ENCODE results near the gene FOXP3. TPM values are rescaled to one million over a fixed set of nuclear protein-coding genes. Genes with fewer than 3 reads are reported as not detected.

The FOXP3 gene
- total RNA-seq, 1 experiment from 2014 or later = 0.26 TPM

- ATAC-seq (no peak), DNase-seq (ENCODE audit: low read depth, low spot score) (no peak)
- H3K4me3 ChIP-seq (ENCODE audit: low read depth in 2 of 2, low read length in 2 of 2) = no peak overlapping the region
- ChIA-PET POLR2A (no interaction called here), CTCF (interaction anchor here (0.7 kb wide), 1 partner anchor 49 kb away, joined by 3 read pairs; no protein-coding TSS in a partner anchor)
- no peaks in the 10 kb centered on the region for H3K36me3 ChIP-seq (ENCODE audit: control insufficient read depth, insufficient read depth, low read length)
- H3K4me1 ChIP-seq (ENCODE audit: control insufficient read depth, insufficient read depth, low read length) = no peaks in the 10 kb centered on the region
- intact Hi-C loops (cut with micrococcal nuclease; ENCODE audit: unreplicated experiment) (no loop called here), in situ Hi-C loops (cut with HindIII; ENCODE audit: low pct_unique_long_range_greater_than_20kb, low sequenced_read_pairs) (no loop called here)
- no TSS peak for BruUV-seq (replicated peaks)
- no peak overlapping the region for H3K27ac ChIP-seq (ENCODE audit: low read length)
- no peaks in the 10 kb centered on the region for H3K9me3 ChIP-seq (ENCODE audit: control insufficient read depth, insufficient read depth, low read depth, low read length)
- TF ChIP-seq SIN3A (IDR thresholded peaks at IDR 0.05; ENCODE audit: borderline replicate concordance, insufficient read depth, low read depth, low read length) = no peak
- TF ChIP-seq CTCF (IDR thresholded peaks at IDR 0.05) = no peak
- no peak for TF ChIP-seq TCF7L2 (IDR thresholded peaks at IDR 0.05; ENCODE audit: low read depth, low read length)
- no peak for TF ChIP-seq REST (IDR thresholded peaks at IDR 0.05; ENCODE audit: insufficient read depth in 1 of 2, low read depth in 2 of 2, low read length in 1 of 2)
- no peaks in the 10 kb centered on the region for H3K27me3 ChIP-seq (ENCODE audit: control insufficient read depth, insufficient read depth, low read length)
Observed at GRCh38 chrX:49238735-49239134, 25.8 kb downstream of the FOXP3 start.

DNA sequence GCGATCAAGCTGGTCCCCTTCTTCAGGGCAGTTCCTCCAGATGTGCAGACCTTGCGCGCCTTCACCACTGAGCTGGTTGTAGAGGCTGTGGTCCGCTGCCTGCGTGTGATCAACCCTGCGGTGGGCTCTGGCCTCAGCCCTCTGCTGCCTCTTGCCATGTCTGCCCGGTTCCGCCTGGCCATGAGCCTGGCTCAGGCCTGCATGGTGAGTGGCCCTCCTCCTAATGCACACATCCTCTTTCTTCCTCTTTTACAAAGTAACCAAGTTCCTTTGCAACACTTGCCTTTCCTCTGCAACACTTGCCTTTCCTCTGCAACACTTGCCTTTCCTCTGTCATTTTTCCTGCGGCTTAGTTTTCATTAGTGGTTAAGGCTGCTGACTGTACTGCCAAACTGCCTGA, 27.4 kb downstream of the FOXP3 start:
- no peak for ATAC-seq
- no peak for DNase-seq (ENCODE audit: low read depth, low spot score)
- no TSS peak for BruUV-seq (replicated peaks)
- ChIA-PET CTCF (no interaction called here), POLR2A (no interaction called here)
- intact Hi-C loops (cut with micrococcal nuclease; ENCODE audit: unreplicated experiment) (no loop called here), in situ Hi-C loops (cut with HindIII; ENCODE audit: low pct_unique_long_range_greater_than_20kb, low sequenced_read_pairs) (no loop called here)
- TF ChIP-seq CTCF (IDR thresholded peaks at IDR 0.05) (no peak), REST (IDR thresholded peaks at IDR 0.05; ENCODE audit: insufficient read depth in 1 of 2, low read depth in 2 of 2, low read length in 1 of 2) (no peak), SIN3A (IDR thresholded peaks at IDR 0.05; ENCODE audit: borderline replicate concordance, insufficient read depth, low read depth, low read length) (no peak), TCF7L2 (IDR thresholded peaks at IDR 0.05; ENCODE audit: low read depth, low read length) (no peak), POLR2AphosphoS5 (IDR thresholded peaks at IDR 0.05; ENCODE audit: low read depth, low read length) (no peak)
- Histone ChIP-seq H3K4me1 (ENCODE audit: control insufficient read depth, insufficient read depth, low read length) (no peaks in the 10 kb centered on the region), H3K36me3 (ENCODE audit: control insufficient read depth, insufficient read depth, low read length) (no peaks in the 10 kb centered on the region), H3K9me3 (ENCODE audit: control insufficient read depth, insufficient read depth, low read depth, low read length) (no peaks in the 10 kb centered on the region), H3K27ac (ENCODE audit: low read length) (no peak overlapping the region), H3K4me3 (ENCODE audit: low read depth in 2 of 2, low read length in 2 of 2) (no peak overlapping the region), H3K27me3 (ENCODE audit: control insufficient read depth, insufficient read depth, low read length) (no peaks in the 10 kb centered on the region)
